Muscle of leg (tissue), 11 donors: ENCODE measurements around the gene TFEB. TPM values are rescaled to one million over a fixed set of nuclear protein-coding genes. Genes with fewer than 3 reads are reported as not detected.
"Not testable (repeated sequence)": the region's sequence is repeated elsewhere in the genome, so short reads cannot be mapped to it uniquely, and the experiment has no call there.

ENCODE experiments used
- DNase-seq: peaks from one replicate; pipeline ENCODE4 v3.0.0; 2013
- H3K27ac ChIP-seq: one replicate; pipeline ENCODE4 v1.5.1; 2013; ENCODE audit warnings: mild to moderate bottlenecking, low read length, control low read depth
- H3K27me3 ChIP-seq: one replicate; pipeline ENCODE4 v1.6.1; 2013; ENCODE audit warnings: low read length; ENCODE audit not compliant: control insufficient read depth, insufficient read depth
- H3K36me3 ChIP-seq: one replicate; pipeline ENCODE4 v1.6.1; 2013; ENCODE audit warnings: low read length; ENCODE audit not compliant: control insufficient read depth, insufficient read depth
- H3K4me1 ChIP-seq: one replicate; pipeline ENCODE4 v1.6.1; 2013; ENCODE audit warnings: low read length; ENCODE audit not compliant: control insufficient read depth, insufficient read depth
- H3K4me3 ChIP-seq: one replicate; pipeline ENCODE4 v1.5.1; 2013; ENCODE audit warnings: low read length, control low read depth
- H3K9me3 ChIP-seq: replicated peaks from 2 replicates; pipeline ENCODE4 v1.6.1; 2013; ENCODE audit warnings: low read depth, low read length; ENCODE audit not compliant: control insufficient read depth
- WGBS: methylation state at CpG from one replicate; pipeline ENCODE4 v1.1.5; 2013; ENCODE audit warnings: missing lambda C conversion rate; ENCODE audit not compliant: insufficient coverage; 5-methylcytosine and 5-hydroxymethylcytosine counted together
- polyA plus RNA-seq, 8 donors: library from polyadenylated mRNA; unstranded; fragments of 120-200 nt; gene quantifications; one replicate each; pipeline versions ENCODE4 v1.2.1 to v1.2.3, GENCODE V29; 2013; ENCODE audit warnings: inconsistent platforms in 1 of 8, low replicate concordance in 1 of 8; ENCODE audit not compliant: insufficient read length in 8 of 8, insufficient read depth in 1 of 8
- total RNA-seq: library from RNA; stranded (reverse); fragments of 120-200 nt; gene quantifications from one replicate; pipeline ENCODE4 v1.2.4, GENCODE V29; 2013

TFEB gene
- total and polyA plus RNA-seq, 9 donors = 6.1 to 12.3 (median 7.5) TPM

DNA sequence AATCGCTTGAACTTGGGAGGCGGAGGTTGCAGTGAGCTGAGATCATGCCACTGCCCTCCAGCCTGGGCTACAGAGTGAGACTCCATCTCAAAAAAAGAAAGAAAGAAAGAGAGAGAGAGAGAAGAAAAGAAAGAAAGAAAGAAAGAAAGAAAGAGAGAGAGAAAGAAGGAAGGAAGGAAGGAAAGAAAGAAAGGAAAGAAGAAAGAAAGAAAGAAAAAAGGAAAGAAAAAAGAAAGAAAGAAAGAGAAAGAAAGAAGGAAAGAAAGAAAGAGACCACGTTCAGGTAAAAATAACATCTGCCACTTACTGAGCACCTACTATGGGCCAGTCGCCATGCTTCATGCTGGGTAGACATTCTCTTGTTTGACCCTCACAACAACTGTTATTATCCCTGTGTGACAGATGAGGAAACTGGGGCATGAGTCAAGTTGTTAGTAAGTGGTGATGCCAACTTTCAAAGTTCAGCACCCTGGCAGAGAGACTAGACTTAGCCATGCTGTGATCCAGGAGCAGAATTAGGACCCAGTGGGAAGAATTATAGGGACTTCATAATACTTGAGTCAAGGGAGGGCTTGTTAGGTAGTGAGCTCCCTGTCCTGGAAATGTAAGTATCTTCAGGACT lies 30.7 kb upstream of the TFEB start:
- not testable (repeated sequence) for H3K9me3 ChIP-seq, H3K27me3 ChIP-seq, H3K4me1 ChIP-seq, DNase-seq, H3K4me3 ChIP-seq, H3K27ac ChIP-seq
- WGBS = 94% methylated on average over 2 of the region's 4 CpGs
- peaks cover 13% of the 10 kb centered on the region for H3K36me3 ChIP-seq

DNA sequence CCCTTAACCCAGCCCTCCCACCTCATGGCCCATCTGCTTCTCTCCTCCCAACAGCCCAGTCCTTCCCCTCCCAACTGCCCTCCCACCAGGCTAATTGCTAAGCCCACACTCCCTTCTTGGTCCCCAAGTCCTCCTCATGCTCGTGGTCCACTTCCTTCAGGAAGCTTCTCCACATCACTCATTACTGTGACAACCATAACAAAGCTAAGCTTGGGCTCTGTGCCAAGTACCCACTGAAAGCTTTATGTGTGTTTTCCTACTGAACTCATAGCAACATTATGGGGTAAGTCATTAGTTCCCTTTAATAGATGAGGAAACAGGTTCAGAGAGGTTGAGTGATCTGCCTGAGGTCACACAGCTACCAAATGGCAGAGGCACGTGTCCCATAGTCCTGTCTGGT lies 28.1 kb upstream of the TFEB start:
- Histone ChIP-seq H3K9me3 (no peaks in the 10 kb centered on the region), H3K36me3 (no peaks in the 10 kb centered on the region), H3K27ac (no peak overlapping the region), H3K4me3 (no peak overlapping the region), H3K4me1 (peaks cover 3% of the 10 kb centered on the region), H3K27me3 (no peaks in the 10 kb centered on the region)
- 40% methylated on average over 2 of the region's 2 CpGs for WGBS
- no peak for DNase-seq

DNA sequence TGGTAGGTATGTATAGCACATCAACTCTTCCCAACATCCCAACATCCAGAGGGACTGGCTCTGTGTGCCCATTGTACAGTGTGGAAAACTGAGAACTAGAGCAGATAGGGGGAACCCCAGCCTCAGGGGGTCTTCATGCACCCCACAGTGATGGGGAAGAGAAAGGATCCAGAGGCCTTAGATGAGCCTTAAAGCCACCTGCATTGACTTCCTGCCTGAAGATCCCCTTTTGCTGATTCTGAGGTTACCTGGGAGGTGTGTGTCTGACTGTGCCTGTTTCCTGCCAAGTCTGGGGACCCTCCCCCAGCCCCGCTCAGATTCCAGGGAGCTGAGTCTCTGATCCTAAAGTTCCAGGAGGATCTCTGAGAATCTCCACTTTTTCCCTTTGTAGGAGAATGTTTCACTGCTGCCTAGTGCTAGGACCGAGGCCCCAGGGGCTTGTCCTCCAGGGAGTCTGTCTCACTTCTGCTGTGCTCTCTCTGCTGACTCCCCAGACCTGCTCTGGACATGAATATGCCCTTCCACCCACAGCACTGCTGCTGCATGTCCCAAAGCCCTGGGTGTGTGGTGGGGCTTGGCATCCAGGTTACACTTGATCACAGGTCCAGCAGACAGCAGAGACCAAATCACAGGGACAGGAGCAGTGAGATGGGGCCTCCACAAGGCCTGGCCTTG lies 24.6 kb upstream of the TFEB start:
- no peaks in the 10 kb centered on the region for H3K27me3 ChIP-seq
- peaks cover 6% of the 10 kb centered on the region for H3K4me1 ChIP-seq
- H3K36me3 ChIP-seq = no peaks in the 10 kb centered on the region
- no peaks in the 10 kb centered on the region for H3K9me3 ChIP-seq
- H3K27ac ChIP-seq = no peak overlapping the region
- DNase-seq = no peak
- 50% methylated on average over 1 of the region's 2 CpGs for WGBS
- no peak overlapping the region for H3K4me3 ChIP-seq

DNA sequence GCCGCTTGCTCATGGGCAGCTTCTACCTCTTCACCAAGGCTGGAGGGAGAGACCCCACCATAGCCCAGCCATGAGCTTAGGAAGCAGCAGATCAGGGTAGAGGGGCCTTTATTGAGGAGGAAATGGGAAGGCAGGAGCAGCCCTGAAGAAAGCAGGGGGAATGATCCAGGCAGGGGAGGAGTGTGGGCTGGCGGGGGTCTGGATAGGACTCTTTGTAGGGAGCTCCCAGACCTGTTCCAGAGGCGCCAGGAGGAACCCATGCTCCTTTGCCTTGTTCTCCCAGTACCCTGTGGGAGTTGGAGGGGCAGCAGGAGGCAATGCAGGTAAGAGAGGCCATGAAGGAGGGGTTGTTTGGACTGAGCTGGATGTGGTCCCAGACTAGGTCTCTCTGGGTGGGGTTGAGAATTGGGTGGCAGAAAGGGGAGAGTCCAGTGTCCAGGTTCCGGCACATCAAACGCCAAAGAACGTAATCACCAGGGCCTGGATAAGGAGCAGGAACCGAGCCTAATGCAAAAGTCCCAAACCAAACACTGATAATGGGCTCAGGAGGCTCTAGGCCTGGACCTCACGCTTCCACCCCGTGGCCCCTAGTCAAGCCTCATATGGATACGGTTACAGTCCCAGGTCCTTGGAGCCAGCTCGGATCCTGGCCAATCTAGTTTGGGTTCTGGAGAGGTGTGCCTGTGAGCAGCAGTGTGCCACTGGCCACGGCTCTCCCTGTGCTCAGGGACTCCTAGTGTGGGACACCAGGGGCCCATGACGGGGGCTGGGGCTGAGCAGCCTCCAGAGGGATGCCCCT lies 23.9 kb upstream of the TFEB start:
- H3K36me3 ChIP-seq = no peaks in the 10 kb centered on the region
- no peaks in the 10 kb centered on the region for H3K27me3 ChIP-seq
- no peak overlapping the region for H3K4me3 ChIP-seq
- no peak for DNase-seq
- 78% methylated on average over 6 of the region's 13 CpGs for WGBS
- no peak overlapping the region for H3K27ac ChIP-seq
- no peaks in the 10 kb centered on the region for H3K9me3 ChIP-seq
- H3K4me1 ChIP-seq = peaks cover 6% of the 10 kb centered on the region

DNA sequence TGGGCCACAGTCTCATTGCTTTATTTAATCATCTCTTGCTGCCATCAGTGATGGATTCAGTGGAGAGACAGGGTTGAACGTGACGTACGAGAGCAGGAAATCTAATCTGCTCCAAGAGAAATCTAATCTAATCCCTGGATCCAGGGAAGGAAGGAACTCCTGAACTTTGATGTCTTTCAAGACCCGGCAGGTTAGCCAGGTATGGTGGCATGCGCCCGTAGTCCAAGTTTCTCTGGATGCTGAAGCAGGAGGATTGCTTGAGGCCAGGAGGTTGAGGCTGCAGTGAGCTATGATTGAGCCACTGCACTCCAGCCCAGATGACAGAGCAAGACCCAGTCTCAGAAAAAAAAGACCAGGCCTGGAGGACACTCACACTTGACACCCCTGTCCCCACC lies 23.2 kb upstream of the TFEB start:
- 78% methylated on average over 3 of the region's 6 CpGs for WGBS
- no peak overlapping the region for H3K4me3 ChIP-seq
- H3K27ac ChIP-seq = no peak overlapping the region
- H3K36me3 ChIP-seq = no peaks in the 10 kb centered on the region
- H3K9me3 ChIP-seq = no peaks in the 10 kb centered on the region
- H3K4me1 ChIP-seq = peaks cover 6% of the 10 kb centered on the region
- no peak for DNase-seq
- H3K27me3 ChIP-seq = no peaks in the 10 kb centered on the region

DNA sequence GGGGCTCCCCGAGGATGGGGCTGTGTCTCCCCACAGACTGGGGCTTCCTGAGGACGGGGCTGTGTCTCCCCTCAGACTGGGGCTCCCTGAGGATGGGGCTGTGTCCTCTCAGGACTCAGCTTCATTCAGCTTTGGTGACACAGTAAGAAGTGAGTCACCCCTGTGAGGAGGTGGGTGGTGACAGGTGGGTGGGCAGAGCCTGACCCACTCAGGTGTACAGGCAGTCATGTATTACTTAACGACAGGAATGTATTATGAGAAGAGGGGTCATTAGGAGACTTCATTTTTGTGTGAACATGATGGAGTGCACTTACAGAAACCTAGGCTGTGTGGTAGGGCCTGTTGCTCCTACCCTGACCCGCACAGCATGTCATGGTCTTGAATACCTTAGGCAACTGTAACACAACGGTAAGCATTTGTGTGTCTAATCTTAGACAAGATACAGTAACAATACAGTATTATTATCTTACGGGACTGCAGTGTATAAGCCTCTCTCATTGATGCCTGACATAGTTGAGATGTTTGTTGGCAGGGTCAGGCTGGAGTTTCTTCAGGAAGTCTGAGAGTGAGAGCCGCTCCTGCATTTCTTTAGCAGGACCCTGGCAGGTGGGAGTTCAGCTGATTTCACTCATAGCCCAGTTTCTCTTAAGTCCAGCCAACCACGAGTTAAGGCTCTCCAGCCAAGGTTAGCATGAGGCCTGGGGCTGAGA lies 22.7 kb upstream of the TFEB start:
- Histone ChIP-seq H3K36me3 (no peaks in the 10 kb centered on the region), H3K9me3 (no peaks in the 10 kb centered on the region), H3K4me1 (peaks cover 6% of the 10 kb centered on the region), H3K27me3 (no peaks in the 10 kb centered on the region), H3K4me3 (no peak overlapping the region), H3K27ac (no peak overlapping the region)
- DNase-seq = no peak
- 70% methylated on average over 3 of the region's 8 CpGs for WGBS

DNA sequence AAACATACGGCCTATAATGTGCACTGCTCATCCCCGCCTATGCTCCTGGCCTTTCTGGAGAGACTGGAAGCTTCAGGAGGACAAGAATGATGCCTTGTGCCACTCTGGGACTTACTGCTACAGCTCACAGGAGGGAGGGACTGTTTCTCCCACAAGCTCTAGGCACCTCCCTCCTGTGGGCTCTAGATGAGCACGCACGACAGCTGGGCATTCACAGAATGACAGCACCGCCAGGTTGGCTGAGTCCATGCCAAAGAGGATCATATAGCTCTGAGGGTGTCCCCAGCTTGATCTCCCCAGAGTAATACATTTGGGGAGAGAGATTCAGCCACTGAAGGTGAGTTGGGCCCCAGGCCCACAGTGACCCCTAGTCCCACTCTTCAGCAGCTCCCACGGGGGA lies 21.9 kb upstream of the TFEB start:
- DNase-seq = peak; percentile 73
- Histone ChIP-seq H3K27ac (no peak overlapping the region), H3K4me3 (no peak overlapping the region), H3K9me3 (no peaks in the 10 kb centered on the region), H3K27me3 (no peaks in the 10 kb centered on the region), H3K4me1 (peaks cover 6% of the 10 kb centered on the region), H3K36me3 (no peaks in the 10 kb centered on the region)
- 92% methylated on average over 3 of the region's 6 CpGs for WGBS

DNA sequence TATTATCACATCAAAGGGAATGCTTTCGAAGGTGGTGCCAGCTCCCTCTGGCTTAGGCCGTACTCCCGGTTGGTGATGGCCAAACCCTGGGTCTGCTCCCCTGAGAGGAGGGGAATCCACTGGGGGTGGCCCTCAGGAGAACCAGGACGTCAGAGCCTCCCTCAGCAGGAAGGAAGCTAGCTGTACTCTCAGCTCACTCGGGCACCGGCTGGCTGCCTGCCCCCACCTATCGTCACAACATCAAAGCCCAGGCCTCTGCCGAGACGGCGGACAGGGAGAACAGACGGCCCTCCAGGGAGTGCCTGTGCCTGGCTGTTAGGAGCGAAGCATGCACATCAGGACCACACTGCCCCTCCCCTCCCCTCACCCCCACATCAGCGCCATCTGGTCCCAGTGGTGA lies 20.9 kb upstream of the TFEB start:
- DNase-seq = no peak
- Histone ChIP-seq H3K27ac (no peak overlapping the region), H3K4me1 (peaks cover 6% of the 10 kb centered on the region), H3K27me3 (no peaks in the 10 kb centered on the region), H3K9me3 (no peaks in the 10 kb centered on the region), H3K4me3 (no peak overlapping the region), H3K36me3 (no peaks in the 10 kb centered on the region)
- WGBS = 28% methylated on average over 9 of the region's 13 CpGs

DNA sequence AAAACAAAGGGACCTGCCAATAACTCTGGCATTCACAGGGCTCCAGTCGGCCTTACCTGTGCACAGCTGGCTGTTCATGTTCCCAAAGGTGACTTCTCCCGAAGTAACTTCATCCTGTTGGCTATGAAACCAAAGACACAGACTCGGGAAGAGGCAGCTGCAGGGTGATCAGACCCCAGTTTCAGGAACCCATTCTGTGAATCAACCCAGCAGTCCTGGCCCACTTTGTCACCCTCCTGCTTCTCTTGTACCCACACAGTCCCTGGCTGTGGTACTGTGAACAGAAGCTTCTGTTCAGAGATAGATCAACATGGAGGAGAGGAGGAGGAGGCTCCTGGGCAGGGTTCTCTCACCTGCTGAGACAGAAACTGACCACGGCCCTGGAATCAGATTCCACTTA lies 20.5 kb upstream of the TFEB start:
- Histone ChIP-seq H3K4me1 (peaks cover 6% of the 10 kb centered on the region), H3K27ac (no peak overlapping the region), H3K36me3 (no peaks in the 10 kb centered on the region), H3K4me3 (no peak overlapping the region), H3K27me3 (no peaks in the 10 kb centered on the region), H3K9me3 (no peaks in the 10 kb centered on the region)
- 52% methylated on average over 4 of the region's 4 CpGs for WGBS
- no peak for DNase-seq

DNA sequence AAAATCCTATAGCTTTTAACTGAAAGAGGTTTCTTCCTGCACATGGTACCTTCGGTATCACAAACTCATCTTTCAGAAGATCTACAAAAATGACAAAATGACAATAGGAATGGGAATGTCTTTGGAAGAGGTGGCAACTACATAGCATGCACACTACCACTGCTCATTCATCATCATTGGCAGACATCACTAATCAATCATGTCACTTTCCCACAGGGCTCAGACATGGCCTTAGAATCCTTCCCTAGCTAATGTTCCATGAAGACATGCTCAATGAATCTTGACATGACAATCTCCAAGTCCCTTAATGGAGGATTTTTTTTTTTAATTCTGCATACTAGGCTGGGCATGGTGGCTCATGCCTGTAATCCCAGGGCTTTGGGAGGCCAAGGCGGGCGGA lies 15.0 kb upstream of the TFEB start:
- 100% methylated on average over 2 of the region's 3 CpGs for WGBS
- no peak for DNase-seq
- Histone ChIP-seq H3K4me3 (no peak overlapping the region), H3K27ac (no peak overlapping the region), H3K36me3 (no peaks in the 10 kb centered on the region), H3K9me3 (no peaks in the 10 kb centered on the region), H3K4me1 (no peaks in the 10 kb centered on the region), H3K27me3 (peaks cover 2% of the 10 kb centered on the region)
